Glutamatergic neuron (in vitro differentiated cells): ENCODE data around the gene ASS1. TPM values are rescaled to one million over a fixed set of nuclear protein-coding genes. Genes with fewer than 3 reads are reported as not detected.

Experiments
- DNase-seq: peaks from one replicate; pipeline ENCODE4 v3.0.0; 2022
- H3K27ac Mint-ChIP-seq: one replicate; pipeline ENCODE4 v1.8.0; 2020; ENCODE audit warnings: mild to moderate bottlenecking, mixed read lengths, inconsistent platforms; ENCODE audit not compliant: unreplicated experiment
- H3K27me3 Mint-ChIP-seq: one replicate; pipeline ENCODE4 v1.8.0; 2020; ENCODE audit warnings: mild to moderate bottlenecking, moderate library complexity, mixed read lengths, inconsistent platforms; ENCODE audit not compliant: unreplicated experiment
- H3K36me3 Mint-ChIP-seq: one replicate; pipeline ENCODE4 v1.8.0; 2020; ENCODE audit warnings: mild to moderate bottlenecking, mixed read lengths, inconsistent platforms; ENCODE audit not compliant: unreplicated experiment
- H3K4me1 Mint-ChIP-seq: one replicate; pipeline ENCODE4 v1.8.0; 2020; ENCODE audit warnings: mild to moderate bottlenecking, low read depth, mixed read lengths, inconsistent platforms; ENCODE audit not compliant: unreplicated experiment
- H3K4me3 Mint-ChIP-seq: one replicate; pipeline ENCODE4 v1.8.0; 2020; ENCODE audit warnings: mild to moderate bottlenecking, mixed read lengths, inconsistent platforms; ENCODE audit not compliant: unreplicated experiment
- H3K9me3 Mint-ChIP-seq: one replicate; pipeline ENCODE4 v1.8.0; 2020; ENCODE audit warnings: mild to moderate bottlenecking, moderate library complexity, mixed read lengths, inconsistent platforms; ENCODE audit not compliant: unreplicated experiment
- long read RNA-seq: library from polyadenylated mRNA; unstranded; transcript quantifications from one replicate; pipeline ENCODE4 v2.0.0, GENCODE V29; 2020; ENCODE audit not compliant: unreplicated experiment
- total RNA-seq: library from RNA; stranded (reverse); fragmentation: NEBNext Ultra II Directional; extraction: Animal tissue kit (Norgen Biotek cat#: 25700); gene quantifications from one replicate; pipeline ENCODE4 v1.2.1, GENCODE V29; 2021; ENCODE audit not compliant: unreplicated experiment
- TF ChIP-seq, protein P1 (sequence below): fragments of 200-600 bp; sonication (generic); IDR thresholded peaks from one replicate; pipeline ENCODE4 v1.5.0; 2021; ENCODE audit not compliant: partially characterized antibody, unreplicated experiment

The ASS1 gene
- 31.5 TPM for total RNA-seq
- long read RNA-seq, transcript ASS1-201 (15 exons, 1,564 nt) = major isoform, 26 of 35 reads
- long read RNA-seq, partial matches to known transcripts = 1 of 35 reads
- long read RNA-seq, other reads (novel, unspliced or antisense) = 4 of 35 reads

DNA sequence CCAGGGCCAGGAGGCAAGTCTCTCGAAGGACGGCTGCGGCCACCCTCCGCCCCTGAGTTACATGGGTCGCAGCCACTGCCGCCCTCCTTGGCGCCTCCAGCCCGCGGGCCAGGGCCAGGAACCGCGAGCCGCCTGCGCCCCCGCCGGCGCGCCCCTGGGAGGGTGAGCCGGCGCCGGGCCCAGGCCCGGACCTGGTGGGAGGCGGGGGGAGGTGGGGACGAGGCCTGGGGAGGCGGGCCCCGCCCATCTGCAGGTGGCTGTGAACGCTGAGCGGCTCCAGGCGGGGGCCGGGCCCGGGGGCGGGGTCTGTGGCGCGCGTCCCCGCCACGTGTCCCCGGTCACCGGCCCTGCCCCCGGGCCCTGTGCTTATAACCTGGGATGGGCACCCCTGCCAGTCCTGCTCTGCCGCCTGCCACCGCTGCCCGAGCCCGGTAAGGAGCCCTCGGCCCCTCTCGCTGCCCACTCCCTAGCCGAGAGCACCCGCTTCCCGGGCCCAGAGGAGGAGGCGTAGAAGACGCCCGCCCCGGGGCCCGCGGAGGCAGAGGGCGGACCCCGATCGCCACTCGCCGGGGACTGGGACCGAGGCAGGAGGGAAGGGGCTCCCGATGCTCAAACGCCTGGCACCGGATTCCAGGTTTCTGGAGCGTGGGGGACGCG lies at the start of gene ASS1:
TSS of gene ASS1 (plus strand) at position 397 of the 657 bp plus-strand sequence. CDS start 7,268 bp downstream, outside the sequence.
- Mint-ChIP-seq H3K27ac (peak within 1 kb of the TSS; percentile 44), H3K4me3 (peak within 1 kb of the TSS; percentile 80), H3K9me3 (peaks cover 5% of the 10 kb centered on the region), H3K4me1 (peaks cover 24% of the 10 kb centered on the region), H3K27me3 (peaks cover 9% of the 10 kb centered on the region), H3K36me3 (peaks cover 14% of the 10 kb centered on the region)
- DNase-seq = no peak
- TF ChIP-seq, protein P1, sequence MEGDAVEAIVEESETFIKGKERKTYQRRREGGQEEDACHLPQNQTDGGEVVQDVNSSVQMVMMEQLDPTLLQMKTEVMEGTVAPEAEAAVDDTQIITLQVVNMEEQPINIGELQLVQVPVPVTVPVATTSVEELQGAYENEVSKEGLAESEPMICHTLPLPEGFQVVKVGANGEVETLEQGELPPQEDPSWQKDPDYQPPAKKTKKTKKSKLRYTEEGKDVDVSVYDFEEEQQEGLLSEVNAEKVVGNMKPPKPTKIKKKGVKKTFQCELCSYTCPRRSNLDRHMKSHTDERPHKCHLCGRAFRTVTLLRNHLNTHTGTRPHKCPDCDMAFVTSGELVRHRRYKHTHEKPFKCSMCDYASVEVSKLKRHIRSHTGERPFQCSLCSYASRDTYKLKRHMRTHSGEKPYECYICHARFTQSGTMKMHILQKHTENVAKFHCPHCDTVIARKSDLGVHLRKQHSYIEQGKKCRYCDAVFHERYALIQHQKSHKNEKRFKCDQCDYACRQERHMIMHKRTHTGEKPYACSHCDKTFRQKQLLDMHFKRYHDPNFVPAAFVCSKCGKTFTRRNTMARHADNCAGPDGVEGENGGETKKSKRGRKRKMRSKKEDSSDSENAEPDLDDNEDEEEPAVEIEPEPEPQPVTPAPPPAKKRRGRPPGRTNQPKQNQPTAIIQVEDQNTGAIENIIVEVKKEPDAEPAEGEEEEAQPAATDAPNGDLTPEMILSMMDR = no peak

GRCh38 chr9:130395810-130396435 lies 48.8 kb upstream of the ASS1 start:
- Mint-ChIP-seq H3K9me3 (peaks cover 5% of the 10 kb centered on the region), H3K27ac (no peak overlapping the region), H3K27me3 (peaks cover 3% of the 10 kb centered on the region), H3K4me3 (no peak overlapping the region), H3K4me1 (peaks cover 3% of the 10 kb centered on the region), H3K36me3 (no peaks in the 10 kb centered on the region)
- no peak for DNase-seq
- TF ChIP-seq, protein P1 = no peak

DNA sequence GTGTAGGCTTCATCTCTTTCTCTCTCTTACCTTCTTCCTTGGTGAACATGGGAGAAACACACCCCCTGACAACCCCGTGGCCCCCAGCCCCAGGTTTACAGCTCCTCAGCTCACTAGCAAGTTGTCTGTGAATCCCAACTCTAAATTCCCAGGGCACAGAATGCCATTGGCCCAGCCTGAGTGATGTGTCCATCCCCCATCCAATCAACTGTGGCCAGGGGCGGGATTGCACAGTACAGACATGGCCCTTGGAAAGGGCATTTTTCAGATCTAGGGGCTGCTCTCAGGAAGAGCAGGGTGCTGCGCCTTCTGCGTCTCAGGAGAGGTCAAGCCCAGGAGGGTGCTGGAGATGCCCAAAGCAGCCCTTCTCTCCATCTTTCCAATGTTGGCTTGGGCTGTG lies 48.2 kb upstream of the ASS1 start:
- H3K9me3 Mint-ChIP-seq = peaks cover 6% of the 10 kb centered on the region
- H3K4me1 Mint-ChIP-seq = peaks cover 3% of the 10 kb centered on the region
- TF ChIP-seq, protein P1 = no peak
- peaks cover 4% of the 10 kb centered on the region for H3K27me3 Mint-ChIP-seq
- H3K4me3 Mint-ChIP-seq = no peak overlapping the region
- no peak for DNase-seq
- no peaks in the 10 kb centered on the region for H3K36me3 Mint-ChIP-seq
- H3K27ac Mint-ChIP-seq = no peak overlapping the region

- Mint-ChIP-seq H3K4me1 (no peaks in the 10 kb centered on the region), H3K27ac (no peak overlapping the region), H3K9me3 (peaks cover 8% of the 10 kb centered on the region), H3K27me3 (peaks cover 1% of the 10 kb centered on the region), H3K36me3 (no peaks in the 10 kb centered on the region), H3K4me3 (no peak overlapping the region)
- no peak for DNase-seq
- TF ChIP-seq, protein P1 = no peak
These were observed 46.1 kb upstream of the ASS1 start for GRCh38 chr9:130398487-130399240.

DNA sequence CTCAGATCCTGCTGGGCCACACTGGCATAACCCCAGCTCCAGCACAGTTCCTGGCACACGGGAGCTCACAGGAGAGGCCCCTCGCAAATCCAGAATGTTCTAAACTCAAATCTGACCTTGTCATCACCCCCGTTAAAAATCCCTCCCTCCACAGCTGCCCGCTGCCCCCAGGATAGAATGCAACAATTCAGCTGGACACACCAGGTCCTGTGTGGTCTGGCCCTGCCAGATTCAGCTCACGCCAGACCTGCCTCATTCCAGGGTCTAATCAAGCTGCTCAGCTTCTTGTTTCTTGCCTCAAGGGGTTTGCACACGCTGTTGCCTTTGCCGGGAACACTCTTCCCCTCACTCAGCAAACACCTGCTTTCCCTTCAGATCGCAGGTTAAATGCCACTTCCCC lies 45.0 kb upstream of the ASS1 start:
- Mint-ChIP-seq H3K9me3 (peaks cover 8% of the 10 kb centered on the region), H3K4me3 (no peak overlapping the region), H3K27ac (no peak overlapping the region), H3K4me1 (peaks cover 3% of the 10 kb centered on the region), H3K36me3 (no peaks in the 10 kb centered on the region), H3K27me3 (peaks cover 1% of the 10 kb centered on the region)
- DNase-seq = no peak
- TF ChIP-seq, protein P1 = no peak
